Measurements from ENCODE around the gene TOR1AIP2. TPM values are rescaled to one million over a fixed set of nuclear protein-coding genes. Genes with fewer than 3 reads are reported as not detected.

Gene TOR1AIP2
- polyA plus RNA-seq, 1 of the 3 experiments (the other 2 are of a cell fraction) = 12.7 TPM

- H2AFZ ChIP-seq (ENCODE audit: low read depth) = no peak overlapping the region
- 84% methylated on average over 10 of the region's 13 CpGs for WGBS (ENCODE audit: low lambda C conversion rate)
These were observed 51.7 kb downstream of the TOR1AIP2 start for GRCh38 chr1:179825798-179826460.

GRCh38 chr1:179825206-179825605 lies 52.4 kb downstream of the TOR1AIP2 start:
- ChIA-PET POLR2A (no interaction called here), CTCF (interaction anchor here (1.7 to 9.9 kb wide), 4 partner anchors 11 to 119 kb away, joined by 5 to 72 read pairs (median 6); no protein-coding TSS in a partner anchor)
- no peak for DNase-seq
- no peak for TF ChIP-seq ELF1 (IDR thresholded peaks at IDR 0.05)
- no peak for TF ChIP-seq SIN3A (IDR thresholded peaks at IDR 0.05; ENCODE audit: borderline replicate concordance, low read depth, low read length)
- TF ChIP-seq SMC3 (IDR thresholded peaks at IDR 0.05; ENCODE audit: low read depth, low read length) = no peak
- TF ChIP-seq GABPA (IDR thresholded peaks at IDR 0.05; ENCODE audit: low read depth) = no peak
- TF ChIP-seq RCOR1 (IDR thresholded peaks at IDR 0.05; ENCODE audit: low read length) = no peak
- TF ChIP-seq FOXJ3 (CRISPR knock-in tag; IDR thresholded peaks at IDR 0.05) = no peak
- TF ChIP-seq CTCF (IDR thresholded peaks at IDR 0.05) = no peak
- no peak for TF ChIP-seq MAX (IDR thresholded peaks at IDR 0.05; ENCODE audit: low read depth)
- TF ChIP-seq RAD21 (IDR thresholded peaks at IDR 0.05; ENCODE audit: low read length) = no peak
- TF ChIP-seq NFIC (IDR thresholded peaks at IDR 0.05; ENCODE audit: borderline replicate concordance) = no peak
- TF ChIP-seq RFX5 (IDR thresholded peaks at IDR 0.05; ENCODE audit: low read length) = no peak
- TF ChIP-seq FOXM1 (IDR thresholded peaks at IDR 0.05; ENCODE audit: low read depth) = no peak
- TF ChIP-seq PBX3 (IDR thresholded peaks at IDR 0.05) = no peak
- TF ChIP-seq EZH2phosphoT487 (IDR thresholded peaks at IDR 0.05; ENCODE audit: borderline replicate concordance, low read depth) = no peak
- no peak overlapping the region for H3K4me3 ChIP-seq (ENCODE audit: low read depth in 2 of 2, low read length in 1 of 2)
- H3K9me3 ChIP-seq = no peaks in the 10 kb centered on the region
- no peak overlapping the region for H3K4me2 ChIP-seq
- H3K27ac ChIP-seq (ENCODE audit: low read depth in 2 of 2, low read length in 1 of 2) = no peak overlapping the region
- no peak overlapping the region for H3K9ac ChIP-seq
- H3F3A ChIP-seq (replicated peaks; ENCODE audit: insufficient read depth) = no peaks in the 10 kb centered on the region
- H3K36me3 ChIP-seq (replicated peaks in 1 of 2; ENCODE audit: control insufficient read depth in 1 of 2, insufficient read depth in 2 of 2, low read length in 1 of 2) = no peaks in the 10 kb centered on the region
- 77% methylated on average over 8 of the region's 8 CpGs for WGBS (ENCODE audit: low lambda C conversion rate)
- H2AFZ ChIP-seq (ENCODE audit: low read depth) = no peak overlapping the region
- no peaks in the 10 kb centered on the region; the same call in 1 of the 2 replicates for H3K27me3 ChIP-seq (ENCODE audit: insufficient read depth)
- H4K20me1 ChIP-seq (ENCODE audit: insufficient read depth) = no peaks in the 10 kb centered on the region
- no peaks in the 10 kb centered on the region; a peak in 1 of 4 replicates for H3K4me1 ChIP-seq (ENCODE audit: control insufficient read depth in 1 of 2, insufficient read depth in 2 of 2, low read depth in 1 of 2, low read length in 1 of 2)
- H3K9me2 ChIP-seq = no peaks in the 10 kb centered on the region
- H3K79me2 ChIP-seq (ENCODE audit: insufficient read depth) = no peaks in the 10 kb centered on the region

More at GRCh38 chr1:179825798-179826460, 51.7 kb downstream of the TOR1AIP2 start:
- H3K36me3 ChIP-seq (replicated peaks in 1 of 2; ENCODE audit: control insufficient read depth in 1 of 2, insufficient read depth in 2 of 2, low read length in 1 of 2) = no peaks in the 10 kb centered on the region
- TF ChIP-seq EZH2phosphoT487 (IDR thresholded peaks at IDR 0.05; ENCODE audit: borderline replicate concordance, low read depth) (no peak), ZBTB33 (IDR thresholded peaks at IDR 0.05; ENCODE audit: borderline replicate concordance, low read depth) (no peak), JUND (IDR thresholded peaks at IDR 0.05) (no peak), RAD21 (IDR thresholded peaks at IDR 0.05; ENCODE audit: low read length) (no peak), USF1 (IDR thresholded peaks at IDR 0.05; ENCODE audit: borderline replicate concordance, low read depth) (no peak), GATA2 (CRISPR knock-in tag; IDR thresholded peaks at IDR 0.05) (no peak), TEAD4 (IDR thresholded peaks at IDR 0.05; ENCODE audit: borderline replicate concordance, insufficient read depth) (no peak), TCF12 (IDR thresholded peaks at IDR 0.05) (no peak)
- no peaks in the 10 kb centered on the region for H3K9me2 ChIP-seq
- H3K79me2 ChIP-seq (ENCODE audit: insufficient read depth) = no peaks in the 10 kb centered on the region
- CTCF ChIA-PET = interaction anchor here (1.7 to 9.9 kb wide), 3 partner anchors 12 to 120 kb away, joined by 5 to 72 read pairs (median 6); no protein-coding TSS in a partner anchor
- H3F3A ChIP-seq (replicated peaks; ENCODE audit: insufficient read depth) = no peaks in the 10 kb centered on the region
- H3K4me3 ChIP-seq (ENCODE audit: low read depth in 2 of 2, low read length in 1 of 2) = no peak overlapping the region
- no peaks in the 10 kb centered on the region; a peak in 1 of 4 replicates for H3K4me1 ChIP-seq (ENCODE audit: control insufficient read depth in 1 of 2, insufficient read depth in 2 of 2, low read depth in 1 of 2, low read length in 1 of 2)
- no peaks in the 10 kb centered on the region for H3K9me3 ChIP-seq
- no peak overlapping the region for H3K27ac ChIP-seq (ENCODE audit: low read depth in 2 of 2, low read length in 1 of 2)
- no peak overlapping the region for H3K4me2 ChIP-seq
- DNase-seq = no peak
- POLR2A ChIA-PET = no interaction called here
- no peak overlapping the region for H3K9ac ChIP-seq
- no peaks in the 10 kb centered on the region; the same call in 1 of the 2 replicates for H3K27me3 ChIP-seq (ENCODE audit: insufficient read depth)
- no peaks in the 10 kb centered on the region for H4K20me1 ChIP-seq (ENCODE audit: insufficient read depth)

All from SK-N-SH (cell line).